H1 (cell line): ENCODE data around the gene TMEM161A. TPM values are rescaled to one million over a fixed set of nuclear protein-coding genes. Genes with fewer than 3 reads are reported as not detected.

ENCODE experiments used
- CTCF ChIA-PET: fragments of 300-600 bp; sonication (Branson Sonifier 250); formaldehyde crosslinking; loops from one replicate; lab custom pipeline; 2021; ENCODE audit not compliant: partially characterized antibody; lab: Charles Lee
- POLR2A ChIA-PET: fragments of 300-600 bp; sonication (Branson Sonifier 250); formaldehyde crosslinking; loops from one replicate; lab custom pipeline; 2021; ENCODE audit warnings: inconsistent platforms; ENCODE audit not compliant: partially characterized antibody; lab: Charles Lee
- DNase-seq, 2 experiments: peaks; one replicate each; pipeline versions ENCODE4 v3.0.0 to v3.0.0-alpha.2; 2010 to 2022; ENCODE audit warnings: low spot score in 2 of 2, low read depth in 1 of 2, mixed read lengths in 1 of 2
- FAIRE-seq: peaks from 2 replicates; lab custom pipeline; 2011; peaks lifted over from hg19 to GRCh38; lab: Jason Lieb, UNC
- H2AFZ ChIP-seq: 2 replicates; pipeline ENCODE4 v1.8.1; 2012; ENCODE audit warnings: low read length, inconsistent platforms
- H2AK5ac ChIP-seq: 2 replicates; pipeline ENCODE4 v1.6.1; 2013; ENCODE audit warnings: low read depth, low read length
- H2BK120ac ChIP-seq: replicated peaks from 2 replicates; pipeline ENCODE3; 2013; ENCODE audit warnings: low read depth, low read length, inconsistent platforms
- H2BK12ac ChIP-seq: 2 replicates; pipeline ENCODE4 v1.6.1; 2013; ENCODE audit warnings: low read depth, low read length
- H2BK15ac ChIP-seq: 2 replicates; pipeline ENCODE4 v1.6.1; 2013; ENCODE audit warnings: low read length
- H2BK20ac ChIP-seq: 2 replicates; pipeline ENCODE4 v1.6.1; 2013; ENCODE audit warnings: low read length
- H2BK5ac ChIP-seq: 2 replicates; pipeline ENCODE4 v1.6.1; 2013; ENCODE audit warnings: low read depth, low read length
- H3K14ac ChIP-seq: 2 replicates; pipeline ENCODE4 v1.6.1; 2013; ENCODE audit warnings: inconsistent platforms; ENCODE audit not compliant: insufficient read length
- H3K18ac ChIP-seq: 2 replicates; pipeline ENCODE4 v1.6.1; 2013; ENCODE audit warnings: low read length; ENCODE audit errors: extremely low read depth
- H3K23ac ChIP-seq: 2 replicates; pipeline ENCODE4 v1.6.1; 2013; ENCODE audit warnings: inconsistent platforms; ENCODE audit not compliant: insufficient read length
- H3K23me2 ChIP-seq: 2 replicates; pipeline ENCODE4 v1.6.1; 2013; ENCODE audit warnings: low read depth, low read length
- H3K27ac ChIP-seq: 2 replicates; pipeline ENCODE4 v1.6.1; 2011; ENCODE audit warnings: low read depth, low read length, inconsistent platforms
- H3K27me3 ChIP-seq, 4 experiments: replicated peaks in 1 of 4; 1 replicate in 1 of 4; 2 replicates in 3 of 4; pipeline versions ENCODE4 v1.6.1 to v1.8.1; 2011 to 2013; ENCODE audit warnings: low read length in 3 of 4, mild to moderate bottlenecking in 3 of 4, inconsistent platforms in 2 of 4, mixed read lengths in 2 of 4, moderate library complexity in 1 of 4; ENCODE audit not compliant: control insufficient read depth in 3 of 4, insufficient read depth in 3 of 4; ENCODE audit errors: extremely low read depth in 1 of 4
- H3K36me3 ChIP-seq, 4 experiments: 2 replicates each; pipeline versions ENCODE4 v1.6.1 to v1.8.1; 2011 to 2013; ENCODE audit warnings: mild to moderate bottlenecking in 4 of 4, low read length in 3 of 4, moderate library complexity in 2 of 4, control low read depth in 1 of 4, inconsistent platforms in 1 of 4; ENCODE audit not compliant: insufficient read depth in 4 of 4, control insufficient read depth in 2 of 4
- H3K4ac ChIP-seq: replicated peaks from 2 replicates; pipeline ENCODE3; 2013; ENCODE audit warnings: low read length, low read depth, mixed read lengths, inconsistent platforms; ENCODE audit not compliant: insufficient read length
- H3K4me1 ChIP-seq, 4 experiments: replicated peaks in 1 of 4; 1 replicate in 1 of 4; 2 replicates in 3 of 4; pipeline versions ENCODE4 v1.6.1 to v1.8.1; 2011 to 2013; ENCODE audit warnings: low read length in 3 of 4, inconsistent platforms in 2 of 4, mixed read lengths in 1 of 4; ENCODE audit not compliant: insufficient read depth in 4 of 4, control insufficient read depth in 3 of 4
- H3K4me2 ChIP-seq, 2 experiments: 2 replicates each; pipeline versions ENCODE4 v1.6.1 to v1.8.1; 2011 to 2013; ENCODE audit warnings: low read depth in 2 of 2, low read length in 2 of 2, control low read depth in 1 of 2, inconsistent platforms in 1 of 2, mild to moderate bottlenecking in 1 of 2; ENCODE audit not compliant: insufficient read depth in 1 of 2
- H3K4me3 ChIP-seq, 4 experiments: fragments of 200-600, 300-600 bp in 1 of 4; sonication (generic), shearing (Covaris generic), sonication (Bioruptor Twin) in 1 of 4; 2 replicates each; pipeline versions ENCODE4 v1.5.1 to v1.8.1; 2011 to 2016; ENCODE audit warnings: low read length in 4 of 4, low read depth in 3 of 4, control low read depth in 2 of 4, inconsistent platforms in 2 of 4, mild to moderate bottlenecking in 2 of 4, mixed read lengths in 1 of 4, moderate library complexity in 1 of 4; ENCODE audit not compliant: insufficient read depth in 2 of 4; ENCODE audit errors: extremely low read depth in 1 of 4
- H3K56ac ChIP-seq: replicated peaks from 2 replicates; pipeline ENCODE3; 2013; ENCODE audit warnings: low read depth, mild to moderate bottlenecking, mixed read lengths, low read length, inconsistent platforms; ENCODE audit not compliant: insufficient read length
- H3K79me1 ChIP-seq: 2 replicates; pipeline ENCODE4 v1.6.1; 2013; ENCODE audit warnings: low read depth, low read length, control low read depth
- H3K79me2 ChIP-seq, 2 experiments: 2 replicates each; pipeline versions ENCODE4 v1.6.1 to v1.8.1; 2012 to 2013; ENCODE audit warnings: low read length in 2 of 2, mild to moderate bottlenecking in 2 of 2, inconsistent platforms in 1 of 2; ENCODE audit not compliant: insufficient read depth in 2 of 2, control insufficient read depth in 1 of 2
- H3K9ac ChIP-seq, 4 experiments: replicated peaks in 1 of 4; 1 replicate in 1 of 4; 2 replicates in 3 of 4; pipeline versions ENCODE4 v1.6.1 to v1.8.1; 2011 to 2013; ENCODE audit warnings: low read depth in 3 of 4, low read length in 3 of 4, control low read depth in 2 of 4, mild to moderate bottlenecking in 2 of 4, moderate library complexity in 2 of 4, inconsistent platforms in 1 of 4; ENCODE audit errors: extremely low read depth in 1 of 4
- H3K9me3 ChIP-seq, 2 experiments: 2 replicates each; pipeline versions ENCODE4 v1.6.1 to v1.8.1; 2012 to 2013; ENCODE audit warnings: mild to moderate bottlenecking in 2 of 2, moderate library complexity in 2 of 2, control low read depth in 1 of 2, inconsistent platforms in 1 of 2, low read depth in 1 of 2, low read length in 1 of 2, mixed read lengths in 1 of 2; ENCODE audit not compliant: insufficient read depth in 2 of 2
- H4K20me1 ChIP-seq, 2 experiments: replicated peaks in 1 of 2; 2 replicates each; pipeline versions ENCODE3 to v1.8.1; 2011 to 2013; ENCODE audit warnings: inconsistent platforms in 2 of 2, low read length in 2 of 2, mild to moderate bottlenecking in 1 of 2; ENCODE audit not compliant: insufficient read depth in 2 of 2, control insufficient read depth in 1 of 2
- H4K5ac ChIP-seq: 2 replicates; pipeline ENCODE4 v1.6.1; 2013; ENCODE audit warnings: low read length, low read depth, mixed read lengths, inconsistent platforms; ENCODE audit not compliant: insufficient read length
- H4K8ac ChIP-seq: 2 replicates; pipeline ENCODE4 v1.8.0; 2013; ENCODE audit warnings: mild to moderate bottlenecking, moderate library complexity, low read length, inconsistent platforms; ENCODE audit not compliant: insufficient read depth; ENCODE audit errors: extremely low read depth
- H4K91ac ChIP-seq: replicated peaks from 2 replicates; pipeline ENCODE3; 2013; ENCODE audit warnings: low read length, mixed read lengths, inconsistent platforms; ENCODE audit not compliant: insufficient read length
- ASH2L ChIP-seq: fragments of 200-600, 300-600 bp; sonication (generic); IDR thresholded peaks from one replicate; pipeline ENCODE4 v1.7.1; 2017; ENCODE audit warnings: low read length
- E2F6 ChIP-seq: IDR thresholded peaks from 2 replicates; pipeline ENCODE4 v1.6.1; 2012; ENCODE audit warnings: inconsistent platforms
- KDM1A ChIP-seq: fragments of 200-600, 300-600 bp; sonication (generic); IDR thresholded peaks from 2 replicates; pipeline ENCODE4 v1.7.1; 2016; ENCODE audit warnings: mild to moderate bottlenecking, low read length, borderline replicate concordance
- KDM5A ChIP-seq: fragments of 200-600 bp; IDR thresholded peaks from 2 replicates; pipeline ENCODE4 v1.7.1; 2012; ENCODE audit warnings: mild to moderate bottlenecking, low read length, inconsistent platforms, mixed read lengths
- NANOG ChIP-seq: IDR thresholded peaks from 2 replicates; pipeline ENCODE4 v1.6.1; 2011; ENCODE audit warnings: low read length, low read depth, mild to moderate bottlenecking, inconsistent platforms; ENCODE audit not compliant: insufficient read depth, poor library complexity, severe bottlenecking
- POLR2A ChIP-seq, 2 experiments: IDR thresholded peaks; 1 replicate in 1 of 2; 2 replicates in 1 of 2; pipeline ENCODE4 v1.6.1; 2011; ENCODE audit warnings: low read depth in 2 of 2, low read length in 2 of 2, mild to moderate bottlenecking in 2 of 2; ENCODE audit errors: control extremely low read depth in 1 of 2
- POU5F1 ChIP-seq: IDR thresholded peaks from 2 replicates; pipeline ENCODE4 v1.6.1; 2011; ENCODE audit warnings: low read depth, mild to moderate bottlenecking, low read length, moderate library complexity
- SIN3A ChIP-seq, 2 experiments: IDR thresholded peaks in 1 of 2; conservative IDR thresholded peaks in 1 of 2; 2 replicates each; pipeline ENCODE4 v1.6.1; 2011 to 2012; ENCODE audit warnings: low read length in 2 of 2, improper control_type of control experiment in 1 of 2, low read depth in 1 of 2, mild to moderate bottlenecking in 1 of 2
- WGBS, 2 experiments: shearing (Covaris generic) in 1 of 2; methylation state at CpG; one replicate each; pipeline versions ENCODE4 v1.1.6 to v1.1.7; 2013 to 2015; ENCODE audit warnings: low lambda C conversion rate in 2 of 2, mixed read lengths in 2 of 2, inconsistent platforms in 1 of 2, low coverage in 1 of 2, missing lambda C conversion rate in 1 of 2; ENCODE audit not compliant: insufficient replicate concordance in 2 of 2, insufficient coverage in 1 of 2, insufficient read length in 1 of 2; ENCODE audit errors: extremely low coverage in 1 of 2, missing lambda C conversion rate in 1 of 2; 5-methylcytosine and 5-hydroxymethylcytosine counted together
- polyA plus RNA-seq, 7 experiments: library from polyadenylated mRNA; depleted of rRNA in 3 of 7; stranded (reverse) in 5 of 7; unstranded in 2 of 7; fragments of >200 nt in 5 of 7; fragments of 200-250 nt in 2 of 7; gene quantifications; 1 replicate in 5 of 7; 2 replicates in 1 of 7; 4 replicates in 1 of 7; pipeline versions ENCODE4 v1.2.1 to v1.2.3, GENCODE V29; 2011 to 2013; ENCODE audit warnings: missing spikeins in 2 of 7, mixed read lengths in 2 of 7
- total RNA-seq: library from RNA; stranded (reverse); fragmentation: NEBNext Ultra II Directional; extraction: Animal tissue kit (Norgen Biotek cat#: 25700); gene quantifications from 2 replicates; pipeline ENCODE4 v1.2.1, GENCODE V29; 2021

Gene TMEM161A
- total and polyA plus RNA-seq, 2 of the 8 experiments (the other 6 are each of a cell fraction or from before 2014, with no cell fraction given) = 47.8 to 103 TPM

DNA sequence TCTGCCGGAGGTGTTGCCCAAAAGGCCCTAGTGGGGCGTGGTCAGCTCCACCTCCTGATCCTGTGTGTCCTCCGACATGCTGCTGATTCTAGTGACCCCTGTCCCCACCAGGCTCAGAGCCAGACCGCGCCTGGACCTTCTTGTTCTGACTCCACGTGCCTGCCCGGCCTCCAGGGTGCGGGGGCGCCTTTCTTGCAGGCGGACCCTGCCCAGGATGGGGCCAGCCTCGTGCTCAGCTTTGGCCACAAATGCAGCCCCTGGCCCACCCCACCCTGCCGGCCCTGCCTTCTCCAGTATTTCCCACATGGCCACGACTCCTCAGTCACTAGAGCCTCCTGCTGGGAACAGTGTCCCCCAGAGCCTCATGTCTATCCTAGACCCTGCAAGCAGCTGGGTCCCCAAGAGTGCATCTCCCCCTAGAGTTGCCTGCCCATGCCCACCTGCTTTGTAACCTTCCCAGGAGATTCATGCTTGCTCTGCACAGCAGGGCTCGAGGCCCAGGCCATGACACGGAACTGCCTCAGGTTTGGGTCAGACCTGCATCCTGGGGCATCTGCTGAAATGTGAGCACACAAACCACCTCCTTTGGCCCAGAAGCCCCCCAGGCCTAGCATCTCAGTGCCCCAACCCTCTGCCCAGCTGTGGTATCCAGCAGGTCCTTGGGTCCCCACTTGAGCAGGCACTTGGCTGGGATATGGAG lies 27.0 kb downstream of the TMEM161A start:
- Histone ChIP-seq H3K79me2 (no peaks in the 10 kb centered on the region), H3K4me1 (peaks cover 0 to 3% (median 3%) of the 10 kb centered on the region in 4 experiments; a peak in 5 of 7 replicates), H3K18ac (no peak overlapping the region), H4K5ac (no peak overlapping the region), H3K9ac (no peak overlapping the region), H3K4me3 (no peak overlapping the region), H2BK5ac (no peak overlapping the region), H4K20me1 (peaks cover 0 to 4% of the 10 kb centered on the region in 2 experiments), H3K36me3 (no peaks in the 10 kb centered on the region), H2BK20ac (0 out of 2 replicates have a peak overlapping the region, but pooled peaks have one; percentile 32), H3K79me1 (0 out of 2 replicates have a peak, but pooled peaks cover 2% of the 10 kb centered on the region), H4K8ac (peak overlapping the region; percentile 74; the same call in 1 of the 2 replicates), H4K91ac (no peak overlapping the region), H3K23me2 (peaks cover 6% of the 10 kb centered on the region; the same call in 1 of the 2 replicates), H3K4ac (no peak overlapping the region), H2BK12ac (0 out of 2 replicates have a peak overlapping the region, but pooled peaks have one; percentile 50), H3K9me3 (no peaks in the 10 kb centered on the region), H3K4me2 (peak overlapping the region in 1 of 2 experiments; percentile 41; a peak in 2 of 4 replicates), H3K27ac (no peak overlapping the region), H3K23ac (no peak overlapping the region), H2BK120ac (no peak overlapping the region), H3K14ac (no peak overlapping the region), H2AFZ (no peak overlapping the region), H3K27me3 (0 out of 7 replicates have a peak, but pooled peaks cover 0 to 2% (median 0%) of the 10 kb centered on the region in 4 experiments), H2AK5ac (peak overlapping the region; percentile 0; the same call in 1 of the 2 replicates), H2BK15ac (no peak overlapping the region), H3K56ac (no peak overlapping the region)
- DNase-seq (no peak), FAIRE-seq (no peak)
- ChIA-PET POLR2A (interaction anchor here (0.8 to 1.9 kb wide), 8 partner anchors 9 to 117 kb away, joined by 3 to 6 read pairs (median 3); no protein-coding TSS in a partner anchor), CTCF (interaction anchor here (0.7 to 3.8 kb wide), 13 partner anchors 11 to 81 kb away, joined by 3 to 42 read pairs (median 5); no protein-coding TSS in a partner anchor)
- TF ChIP-seq SIN3A (conservative IDR thresholded peaks at IDR 0.05 in 1 of 2, IDR thresholded peaks at IDR 0.05 in 1 of 2; ENCODE audit: low read depth in 1 of 2, low read length in 2 of 2) (no peak), E2F6 (no peak), ASH2L (no peak), NANOG (no peak), KDM1A (no peak), POLR2A (IDR thresholded peaks at IDR 0.05; ENCODE audit: control extremely low read depth in 1 of 2, low read depth in 2 of 2, low read length in 2 of 2) (no peak), POU5F1 (no peak), KDM5A (no peak)
- WGBS, 2 experiments = 85% methylated on average over 14 of the region's 15 CpGs; no CpG with 5 or more reads in 1 of the 2 experiments
